ENCODE measurements around the gene SMIM1. TPM values are rescaled to one million over a fixed set of nuclear protein-coding genes. Genes with fewer than 3 reads are reported as not detected.

Gene SMIM1
- polyA plus RNA-seq (2011; rRNA removed): 0.67 and 0.74 TPM in 2 replicates
- 0.86 and 1.8 TPM in 2 replicates for polyA plus RNA-seq (2012; cell fraction: cytosol; rRNA removed)
- 1.4 TPM in 1 of 2 replicates, not detected in the other for polyA plus RNA-seq (2012; cell fraction: nucleus; rRNA removed)
- polyA plus RNA-seq (2017; fragmentation: RNase III; extraction: RNeasy Plus Mini Kit Qiagen cat#74134 plus additional on column Dnase treatment): 0.80 to 1.3 TPM (median 1.1 TPM) in 3 replicates
- polyA minus RNA-seq (2011; rRNA and poly(A)+ RNA removed): 0.74 and 1.2 TPM in 2 replicates

GRCh38 chr1:3772715-3773571 lies at the start of gene SMIM1:
Gene SMIM1 (plus strand): TSS chr1:3772749. CDS start chr1:3775374, 2,625 bp downstream.
- ATAC-seq (peak; percentile 11 to 34; a peak in 2 of 6 replicates), FAIRE-seq (no peak), DNase-seq (ENCODE audit: low read depth in 1 of 2, low spot score in 1 of 2) (no peak)
- ChIA-PET CTCF (interaction anchor here (1.0 to 1.2 kb wide), 2 partner anchors 11 to 19 kb away, joined by 3 to 4 read pairs; no protein-coding TSS in a partner anchor), POLR2A (no interaction called here)
- peaks cover 17% of the 10 kb centered on the region for H3K4me1 ChIP-seq
- WGBS (ENCODE audit: missing lambda C conversion rate): 71% methylated on average over 4 of the region's 55 CpGs
- H3K27ac ChIP-seq: peak within 1 kb of the TSS; percentile 77 to 96
- H3K9me3 ChIP-seq: no peaks in the 10 kb centered on the region
- peak within 1 kb of the TSS; percentile 77 for H3K4me3 ChIP-seq
- TF ChIP-seq E2F6 (IDR thresholded peaks at IDR 0.05; ENCODE audit: borderline replicate concordance, low read depth) (no peak), PBX3 (IDR thresholded peaks at IDR 0.05) (no peak), MAFK (IDR thresholded peaks at IDR 0.05; ENCODE audit: partially characterized antibody) (no peak), FOSB (CRISPR knock-in tag; IDR thresholded peaks at IDR 0.05) (no peak), CHD2 (IDR thresholded peaks at IDR 0.05; ENCODE audit: low read length, partially characterized antibody) (no peak), GATA3 (IDR thresholded peaks at IDR 0.05; ENCODE audit: borderline replicate concordance) (no peak), SMC3 (IDR thresholded peaks at IDR 0.05) (no peak), TFCP2L1 (CRISPR knock-in tag; IDR thresholded peaks at IDR 0.05) (no peak)
- H3K4me2 ChIP-seq: peak within 1 kb of the TSS; percentile 91

GRCh38 chr1:3722846-3723245 lies 49.7 kb upstream of the SMIM1 start:
- Histone ChIP-seq H3K4me3 (no peak overlapping the region), H3K27ac (no peak overlapping the region), H3K4me2 (no peak overlapping the region), H3K4me1 (no peaks in the 10 kb centered on the region), H3K9me3 (no peaks in the 10 kb centered on the region)
- no peak for TF ChIP-seq NPAS2 (CRISPR knock-in tag; IDR thresholded peaks at IDR 0.05; ENCODE audit: borderline replicate concordance)
- TF ChIP-seq SREBF2 (IDR thresholded peaks at IDR 0.05): no peak
- TF ChIP-seq HOXA7 (CRISPR knock-in tag; IDR thresholded peaks at IDR 0.05): no peak
- TF ChIP-seq ZFP36 (IDR thresholded peaks at IDR 0.05; ENCODE audit: borderline replicate concordance, partially characterized antibody): no peak
- no peak for TF ChIP-seq EP300 (IDR thresholded peaks at IDR 0.05)
- no peak for TF ChIP-seq EHF (CRISPR knock-in tag; IDR thresholded peaks at IDR 0.05)
- no peak for TF ChIP-seq ZSCAN20 (CRISPR knock-in tag; IDR thresholded peaks at IDR 0.05)
- TF ChIP-seq CBX2 (IDR thresholded peaks at IDR 0.05; ENCODE audit: borderline replicate concordance, low read depth): no peak
- no peak for TF ChIP-seq KDM5A (IDR thresholded peaks at IDR 0.05)
- no peak for TF ChIP-seq BCL3 (IDR thresholded peaks at IDR 0.05)
- no peak for TF ChIP-seq MAX (IDR thresholded peaks at IDR 0.05)
- no peak for TF ChIP-seq HOXB5 (CRISPR knock-in tag; IDR thresholded peaks at IDR 0.05)
- no peak for TF ChIP-seq RAD21 (conservative IDR thresholded peaks at IDR 0.05 in 1 of 2, IDR thresholded peaks at IDR 0.05 in 1 of 2)
- no peak for TF ChIP-seq TFCP2L1 (CRISPR knock-in tag; IDR thresholded peaks at IDR 0.05)
- no peak for TF ChIP-seq RARB (CRISPR knock-in tag; IDR thresholded peaks at IDR 0.05)
- TF ChIP-seq CTCF (IDR thresholded peaks at IDR 0.05): no peak
- no peak for TF ChIP-seq NFE2L2 (conservative IDR thresholded peaks at IDR 0.05; ENCODE audit: low read length)
- TF ChIP-seq HES2 (IDR thresholded peaks at IDR 0.05): no peak
- TF ChIP-seq RCOR1 (IDR thresholded peaks at IDR 0.05; ENCODE audit: low read depth, low read length): no peak
- TF ChIP-seq PHF8 (IDR thresholded peaks at IDR 0.05; ENCODE audit: borderline replicate concordance, low read depth): no peak
- no peak for DNase-seq (ENCODE audit: low read depth in 1 of 2, low spot score in 1 of 2)
- FAIRE-seq: no peak
- ChIA-PET CTCF (interaction anchor here (1.3 to 2.8 kb wide), 6 partner anchors 8 to 74 kb away, joined by 4 to 22 read pairs (median 10); partner anchors contain the start of gene LRRC47), POLR2A (no interaction called here)
- no CpG with 5 or more reads among the region's 3 CpGs for WGBS (ENCODE audit: missing lambda C conversion rate)
- no peak for ATAC-seq
